ENCODE measurements around the gene CUZD1.
"Not testable (repeated sequence)": the region's sequence is repeated elsewhere in the genome, so short reads cannot be mapped to it uniquely, and the experiment has no call there.

CUZD1 gene

DNA sequence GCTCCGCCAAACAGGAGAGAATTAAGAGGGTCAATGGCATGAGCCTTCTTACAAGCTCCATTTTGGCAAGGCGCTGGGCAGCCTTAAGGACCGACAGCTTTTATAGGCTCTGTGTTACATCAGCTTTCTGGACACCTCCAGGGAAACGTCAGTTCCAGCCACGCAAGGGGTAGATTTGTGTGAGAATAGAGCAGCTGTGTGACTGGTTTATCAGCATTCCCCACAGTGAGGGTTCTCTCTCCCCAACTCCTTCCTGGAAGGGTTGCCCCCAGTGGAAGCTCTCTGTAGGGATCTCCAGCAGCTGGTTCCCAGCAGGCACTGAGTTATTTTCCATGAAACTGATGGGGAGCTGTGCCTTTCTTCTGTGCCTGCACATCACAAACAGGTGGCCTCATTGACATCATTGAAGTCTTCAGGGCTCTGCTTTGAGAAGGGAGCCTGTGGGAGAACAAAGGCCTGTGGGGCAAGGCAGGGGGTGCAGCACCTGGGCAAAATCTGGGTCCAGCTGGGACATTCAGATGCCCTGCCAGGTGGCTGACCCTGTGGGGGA lies at the start of gene CUZD1:
Gene CUZD1 (minus strand): TSS at position 75 of the 550 bp plus-strand sequence. CDS start 14 bp downstream, at position 61.
- DNase-seq, result no peak

GRCh38 chr10:122894261-122894944 lies 48.7 kb upstream of the CUZD1 start:
- DNase-seq, result no peak

GRCh38 chr10:122884166-122884565 lies 38.5 kb upstream of the CUZD1 start:
- DNase-seq, result no peak

GRCh38 chr10:122882766-122883165 lies 37.1 kb upstream of the CUZD1 start:
- DNase-seq, result no peak

- DNase-seq, result peak; percentile 86
Measured at GRCh38 chr10:122879339-122880273, 33.9 kb upstream of the CUZD1 start, which contains the start of gene FAM24B. FAM24B (minus strand) TSS chr10:122879581; CDS start chr10:122850515, 29,066 bp downstream.

GRCh38 chr10:122878799-122879338 lies 33.2 kb upstream of the CUZD1 start:
- no peak for DNase-seq

DNA sequence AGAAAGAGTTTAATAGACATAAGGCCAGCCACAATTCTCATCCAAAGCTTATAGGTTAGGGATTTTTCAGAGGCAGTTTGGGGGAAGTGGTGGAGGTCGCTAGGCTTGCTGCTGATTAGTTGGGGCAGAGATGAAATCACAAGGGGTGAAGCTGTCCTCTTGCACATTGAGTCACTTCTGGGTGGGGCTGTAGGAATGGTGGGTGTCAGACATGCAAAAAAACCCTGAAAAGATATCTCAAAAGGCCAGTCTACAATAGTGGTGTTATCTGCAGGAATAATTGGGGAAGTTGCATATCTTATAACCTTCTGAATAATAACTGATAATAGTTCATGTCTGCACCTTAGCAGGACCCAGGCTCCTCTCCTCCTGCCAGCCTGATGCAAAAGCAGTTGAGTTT lies 31.6 kb upstream of the CUZD1 start:
- DNase-seq, result no peak

DNA sequence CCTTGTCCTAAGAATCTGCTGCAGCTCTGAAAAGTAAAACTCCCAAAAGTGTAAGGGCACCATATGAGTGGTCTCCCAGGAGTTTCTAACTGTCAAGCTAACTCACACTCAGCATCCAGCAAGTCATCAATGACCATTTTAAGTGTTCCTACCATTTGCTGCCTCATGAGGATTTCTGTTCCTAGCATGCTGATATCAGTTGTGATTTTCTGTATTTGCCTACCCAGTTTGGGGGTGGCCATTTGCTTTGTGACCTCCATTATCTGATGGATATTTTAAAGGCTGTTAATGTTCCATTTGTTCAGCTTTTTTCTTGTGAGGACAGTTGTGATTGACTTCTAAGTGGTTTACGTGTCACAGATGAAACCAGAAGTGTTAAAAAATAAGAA lies 30.8 kb upstream of the CUZD1 start:
- no peak for DNase-seq

- DNase-seq, result no peak
Measured at GRCh38 chr10:122875843-122876466, 30.3 kb upstream of the CUZD1 start.

DNA sequence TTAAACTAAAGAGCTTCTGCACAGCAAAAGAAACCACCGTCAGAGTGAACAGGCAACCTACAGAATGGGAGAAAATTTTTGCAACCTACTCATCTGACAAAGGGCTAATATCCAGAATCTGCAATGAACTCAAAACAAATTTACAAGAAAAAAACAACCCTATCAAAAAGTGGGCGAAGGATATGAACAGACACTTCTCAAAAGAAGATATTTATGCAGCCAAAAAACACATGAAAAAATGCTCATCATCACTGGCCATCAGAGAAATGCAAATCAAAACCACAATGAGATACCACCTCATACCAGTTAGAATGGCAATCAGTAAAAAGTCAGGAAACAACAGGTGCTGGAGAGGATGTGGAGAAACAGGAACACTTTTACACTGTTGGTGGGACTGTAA lies 26.3 kb upstream of the CUZD1 start:
- not testable (repeated sequence) for DNase-seq

DNA sequence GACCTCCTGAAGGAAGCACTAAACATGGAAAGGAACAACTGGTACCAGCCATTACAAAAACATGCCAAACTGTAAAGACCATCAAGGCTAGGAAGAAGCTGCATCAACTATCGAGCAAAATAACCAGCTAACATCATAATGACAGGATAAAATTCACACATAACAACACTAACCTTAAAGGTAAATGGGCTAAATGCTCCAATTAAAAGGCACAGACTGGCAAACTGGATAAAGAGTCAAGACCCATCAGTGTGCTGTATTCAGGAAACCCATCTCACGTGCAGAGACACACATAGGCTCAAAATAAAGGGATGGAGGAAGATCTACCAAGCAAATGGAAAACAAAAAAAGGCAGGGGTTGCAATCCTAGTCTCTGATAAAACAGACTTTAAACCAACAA lies 23.1 kb upstream of the CUZD1 start:
- DNase-seq, result not testable (repeated sequence)

DNA sequence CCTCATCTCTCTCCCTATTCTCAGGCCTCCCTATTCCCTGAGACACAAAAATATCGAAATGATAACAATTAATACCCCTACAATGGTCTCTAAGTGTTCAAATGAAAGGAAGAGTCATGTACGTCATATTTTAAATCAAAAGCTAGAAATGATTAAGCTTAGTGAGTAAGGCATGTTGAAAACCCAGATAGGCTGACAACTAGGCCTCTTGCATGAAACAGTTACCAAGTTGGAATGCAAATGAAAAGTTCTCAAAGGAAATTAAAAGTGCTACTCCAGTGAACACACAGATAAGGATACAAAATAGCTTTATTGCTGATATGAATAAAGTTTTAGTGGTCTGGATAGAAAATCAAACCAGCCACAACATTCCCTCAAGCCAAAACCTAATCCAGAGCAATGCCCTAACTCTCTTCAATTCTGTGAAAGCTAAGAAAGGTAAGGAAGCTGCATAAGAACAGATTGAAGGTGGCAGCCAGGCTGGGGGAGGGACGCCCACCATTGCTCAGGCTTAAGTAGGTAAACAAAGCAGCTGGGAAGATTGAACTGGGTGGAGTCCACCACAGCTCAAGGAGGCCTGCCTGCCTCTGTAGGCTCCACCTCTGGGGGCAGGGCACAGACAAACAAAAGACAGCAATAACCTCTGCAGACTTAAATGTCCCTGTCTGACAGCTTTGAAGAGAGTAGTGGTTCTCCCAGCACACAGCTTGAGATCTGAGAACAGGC lies 21.3 kb upstream of the CUZD1 start:
- DNase-seq, result not testable (repeated sequence)

GRCh38 chr10:122864901-122865300 lies 19.2 kb upstream of the CUZD1 start:
- no peak for DNase-seq

DNA sequence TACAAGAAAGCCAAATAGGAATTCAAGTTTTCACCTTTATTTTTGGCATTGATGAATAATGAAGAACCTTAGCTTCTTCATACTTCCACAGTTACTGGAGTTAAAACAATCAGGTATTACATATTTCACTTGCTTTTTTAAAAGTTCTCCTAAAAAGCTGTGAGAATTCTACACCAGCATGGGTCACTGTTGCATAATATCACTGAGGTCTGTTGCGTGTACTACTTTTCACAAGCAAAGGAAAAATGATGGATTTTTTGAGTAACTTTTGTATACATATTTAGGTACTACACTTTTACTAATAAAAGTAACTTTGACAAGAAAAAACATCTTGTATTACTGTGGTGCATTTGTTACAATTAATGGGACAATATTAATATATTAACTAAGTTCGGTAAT lies 18.5 kb upstream of the CUZD1 start:
- DNase-seq, result no peak

GRCh38 chr10:122863216-122864193 lies 17.8 kb upstream of the CUZD1 start:
- no peak for DNase-seq

DNA sequence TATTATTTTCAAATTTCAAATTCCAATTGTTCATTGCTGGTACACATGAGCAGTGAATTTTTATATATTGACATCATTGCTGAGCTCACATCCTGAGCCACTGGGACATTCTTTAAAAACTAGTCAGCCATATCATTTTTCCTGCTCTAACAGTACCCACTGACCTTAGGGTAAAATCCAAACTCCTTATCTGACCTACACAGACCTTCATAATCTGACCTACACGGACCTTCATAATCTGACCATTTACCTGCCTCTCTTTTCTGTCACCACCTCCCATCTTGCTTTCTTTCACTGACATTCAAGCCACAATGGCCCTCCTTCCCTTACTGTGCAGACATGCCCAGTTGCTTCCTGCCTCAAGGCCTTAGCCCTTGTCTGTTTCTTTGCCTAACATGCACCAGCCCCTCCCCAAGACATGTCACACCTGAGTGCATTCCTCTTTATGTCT lies 16.1 kb upstream of the CUZD1 start:
- DNase-seq, result no peak

DNA sequence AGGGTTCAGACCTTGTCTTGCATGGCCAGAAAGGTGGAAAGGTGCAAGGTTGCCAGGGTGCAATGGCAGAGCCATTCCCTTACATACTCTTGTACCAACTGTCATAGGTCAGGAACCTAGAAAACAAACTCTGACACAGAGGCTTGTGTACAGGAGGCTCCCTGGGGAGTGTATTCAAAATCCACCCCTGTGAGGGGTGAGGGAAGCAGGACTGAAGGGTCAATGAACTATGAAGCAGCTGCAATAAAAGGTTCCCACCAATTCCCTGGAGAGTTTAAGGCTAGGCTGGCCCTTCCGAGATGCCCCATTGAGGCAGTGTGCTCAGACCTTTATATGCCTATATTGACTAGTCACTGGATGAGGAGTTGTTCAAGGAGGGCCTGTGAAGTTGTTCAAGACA lies 13.9 kb upstream of the CUZD1 start:
- no peak for DNase-seq

DNA sequence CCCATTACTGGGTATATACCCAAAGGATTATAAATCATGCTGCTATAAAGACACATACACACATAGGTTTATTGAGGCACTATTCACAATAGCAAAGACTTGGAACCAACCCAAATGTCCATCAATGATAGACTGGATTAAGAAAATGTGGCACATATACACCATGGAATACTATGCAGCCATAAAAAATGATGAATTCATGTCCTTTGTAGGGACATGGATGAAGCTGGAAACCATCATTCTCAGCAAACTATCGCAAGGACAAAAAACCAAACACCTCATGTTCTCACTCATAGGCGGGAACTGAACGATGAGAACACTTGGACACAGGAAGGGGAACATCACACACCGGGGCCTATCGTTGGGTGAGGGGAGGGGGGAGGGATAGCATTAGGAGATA lies 12.4 kb upstream of the CUZD1 start:
- DNase-seq, result not testable (repeated sequence)

DNA sequence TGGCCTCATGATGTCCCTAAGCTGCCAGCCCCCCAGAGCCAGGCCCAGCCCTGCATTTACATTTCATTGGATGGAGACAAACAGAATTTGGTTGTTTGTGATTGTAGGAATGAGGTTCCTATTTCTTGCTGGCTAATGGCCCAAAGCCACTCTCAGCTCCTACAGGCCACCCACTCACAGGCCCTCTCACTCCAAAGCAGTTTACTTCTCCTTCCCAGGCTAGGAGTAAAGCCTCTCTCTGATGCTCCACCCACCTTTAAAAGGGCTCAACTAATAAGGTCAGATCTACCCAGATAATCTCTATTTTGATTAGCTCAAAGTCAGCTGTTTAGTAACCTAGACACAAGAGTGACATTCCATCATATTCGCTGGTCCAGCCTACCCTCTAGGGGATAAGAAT lies 11.2 kb upstream of the CUZD1 start:
- DNase-seq, result no peak

GRCh38 chr10:122855745-122856144 lies 10.1 kb upstream of the CUZD1 start:
- DNase-seq, result no peak

DNA sequence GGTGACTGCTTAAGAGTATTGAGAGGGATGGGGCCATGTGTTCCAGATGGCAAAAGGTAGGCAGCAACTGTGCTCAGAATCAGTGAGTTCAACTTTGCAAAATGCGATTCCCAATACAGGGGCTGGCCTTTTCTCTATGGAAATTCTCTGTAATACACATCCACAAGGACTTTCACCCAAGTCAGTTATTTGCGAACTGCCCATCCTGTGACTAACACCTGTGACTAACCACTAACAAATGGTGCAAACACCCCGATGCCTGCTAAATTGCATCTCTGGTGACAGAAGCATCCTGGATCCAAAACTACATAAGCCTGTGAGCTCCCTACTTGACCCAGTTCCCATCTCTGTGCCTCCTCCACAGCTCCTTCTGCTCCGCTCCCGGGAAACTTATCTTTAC lies 9.0 kb upstream of the CUZD1 start:
- DNase-seq, result no peak

Measured in NCI-H69 (cell line).